HG03565 (cell line): Measurements from ENCODE around the gene RGL3.
"Not testable (repeated sequence)": the region's sequence is repeated elsewhere in the genome, so short reads cannot be mapped to it uniquely, and the experiment has no call there.

Experiments
- ATAC-seq: cut with Tn5 transposase; IDR thresholded peaks from one replicate; pipeline ENCODE4 v1.9.1; 2021; ENCODE audit warnings: mild to moderate bottlenecking, moderate library complexity; ENCODE audit not compliant: unreplicated experiment

The RGL3 gene

DNA sequence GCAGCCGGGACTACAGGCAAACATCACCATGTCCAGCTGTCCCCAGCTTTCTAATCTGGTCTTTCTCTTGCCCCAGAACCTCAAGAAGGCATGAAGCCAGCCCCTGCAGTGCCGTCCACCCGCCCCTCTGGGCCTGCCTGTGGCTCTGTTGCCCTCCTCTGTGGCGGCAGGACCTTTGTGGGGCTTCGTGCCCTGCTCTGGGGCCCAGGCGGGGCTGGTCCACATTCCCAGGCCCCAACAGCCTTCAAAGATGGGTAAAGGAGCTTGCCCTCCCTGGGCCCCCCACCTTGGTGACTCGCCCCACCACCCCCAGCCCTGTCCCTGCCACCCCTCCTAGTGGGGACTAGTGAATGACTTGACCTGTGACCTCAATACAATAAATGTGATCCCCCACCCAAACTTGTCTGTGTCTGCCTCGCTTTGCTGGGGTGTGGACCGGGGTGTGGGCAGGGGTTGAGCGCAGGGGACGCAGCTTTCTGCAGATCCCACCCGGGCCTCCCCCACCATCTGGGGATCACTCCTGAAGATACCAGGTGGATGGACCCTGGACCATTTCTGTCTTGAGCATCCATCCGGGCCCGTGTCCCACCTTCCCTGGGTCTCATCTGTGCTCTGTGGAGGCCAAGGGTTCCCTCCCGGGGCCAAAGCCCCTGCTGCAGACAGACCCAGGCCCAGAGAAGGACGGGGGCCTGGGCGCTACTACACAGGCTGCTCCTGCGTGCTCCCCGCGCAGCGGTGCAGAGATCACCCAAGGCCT lies 31.6 kb upstream of the RGL3 start:
- no peak for ATAC-seq

DNA sequence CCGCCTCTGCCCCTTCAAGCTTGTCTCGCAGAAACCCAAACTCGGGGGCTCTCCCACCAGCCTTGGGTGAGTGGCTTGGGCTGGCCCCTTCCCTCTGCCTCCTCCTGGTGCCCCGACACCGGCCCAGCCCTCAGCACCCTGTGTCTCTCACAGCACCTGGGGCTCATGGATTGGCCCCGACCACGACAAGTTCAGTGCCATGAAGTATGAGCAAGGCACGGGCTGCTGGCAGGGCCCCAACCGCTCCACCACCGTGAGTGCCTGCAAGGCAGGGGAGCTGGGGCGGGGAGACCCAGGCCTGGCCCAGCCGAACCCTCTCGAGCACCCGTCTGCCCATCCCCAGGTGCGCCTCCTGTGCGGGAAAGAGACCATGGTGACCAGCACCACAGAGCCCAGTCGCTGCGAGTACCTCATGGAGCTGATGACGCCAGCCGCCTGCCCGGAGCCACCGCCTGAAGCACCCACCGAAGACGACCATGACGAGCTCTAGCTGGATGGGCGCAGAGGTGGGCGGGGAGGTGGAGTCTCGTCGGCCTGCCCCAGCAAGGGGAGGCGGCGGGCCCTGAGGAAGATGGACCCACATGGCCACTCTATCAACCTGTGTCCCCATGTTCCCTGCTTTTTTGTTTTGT lies 29.9 kb upstream of the RGL3 start:
- no peak for ATAC-seq

DNA sequence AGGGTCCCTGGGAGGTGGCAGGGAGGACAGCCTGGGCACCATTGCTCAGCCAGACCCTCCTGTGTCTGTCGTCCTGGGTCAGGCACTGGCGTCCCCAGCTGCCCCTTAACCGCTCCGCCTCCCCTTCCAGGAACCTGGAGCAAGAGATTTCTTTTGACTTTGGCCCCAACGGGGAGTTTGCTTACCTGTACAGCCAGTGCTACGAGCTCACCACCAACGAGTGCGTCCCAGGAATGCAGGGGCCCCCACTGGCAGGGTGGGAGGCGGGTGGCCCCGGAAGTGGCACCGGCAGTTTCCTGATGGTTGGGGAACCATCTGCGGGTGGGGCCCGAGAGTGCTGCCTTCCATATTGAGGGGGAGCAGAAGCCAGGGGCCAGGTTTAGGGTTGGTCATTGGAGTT lies 29.3 kb upstream of the RGL3 start:
- ATAC-seq, result no peak

DNA sequence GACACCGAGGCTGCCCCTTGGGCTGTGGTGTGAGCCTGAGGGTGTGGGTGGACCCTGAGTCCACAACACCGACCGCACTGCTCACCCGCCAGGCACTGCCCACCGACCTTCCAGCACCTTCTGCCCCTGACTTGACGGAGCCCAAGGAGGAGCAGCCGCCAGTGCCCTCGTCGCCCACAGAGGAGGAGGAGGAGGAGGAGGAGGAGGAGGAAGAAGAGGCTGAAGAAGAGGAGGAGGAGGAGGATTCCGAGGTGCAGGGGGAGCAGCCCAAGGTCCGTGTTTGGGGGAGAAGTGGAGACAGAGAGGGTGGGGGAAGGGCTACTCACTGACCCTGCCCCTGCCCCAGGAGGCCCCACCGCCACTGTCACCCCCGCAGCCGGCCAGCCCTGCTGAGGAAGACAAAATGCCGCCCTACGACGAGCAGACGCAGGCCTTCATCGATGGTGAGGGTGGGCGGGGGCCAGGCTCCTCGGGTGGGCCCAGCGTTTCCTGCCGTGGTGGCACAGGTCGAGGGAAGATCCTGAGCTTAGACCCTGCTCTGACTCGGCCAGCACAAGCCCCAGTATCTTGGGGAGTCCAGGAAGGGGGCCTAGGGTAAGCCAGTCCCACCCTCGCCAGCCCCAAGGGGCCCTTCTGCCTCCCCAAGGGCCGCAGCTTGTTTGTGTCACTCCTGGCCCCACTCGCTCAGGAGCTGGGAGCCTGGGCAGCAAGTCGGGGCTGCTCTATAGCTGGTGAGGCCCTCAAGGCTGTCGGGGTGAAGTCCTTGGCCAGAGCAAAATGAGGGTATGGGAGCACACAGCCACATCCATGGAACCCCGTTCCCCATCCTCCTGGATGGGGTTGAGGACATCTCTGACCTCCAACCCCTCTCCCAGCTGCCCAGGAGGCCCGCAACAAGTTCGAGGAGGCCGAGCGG lies 28.5 kb upstream of the RGL3 start:
- no peak for ATAC-seq

DNA sequence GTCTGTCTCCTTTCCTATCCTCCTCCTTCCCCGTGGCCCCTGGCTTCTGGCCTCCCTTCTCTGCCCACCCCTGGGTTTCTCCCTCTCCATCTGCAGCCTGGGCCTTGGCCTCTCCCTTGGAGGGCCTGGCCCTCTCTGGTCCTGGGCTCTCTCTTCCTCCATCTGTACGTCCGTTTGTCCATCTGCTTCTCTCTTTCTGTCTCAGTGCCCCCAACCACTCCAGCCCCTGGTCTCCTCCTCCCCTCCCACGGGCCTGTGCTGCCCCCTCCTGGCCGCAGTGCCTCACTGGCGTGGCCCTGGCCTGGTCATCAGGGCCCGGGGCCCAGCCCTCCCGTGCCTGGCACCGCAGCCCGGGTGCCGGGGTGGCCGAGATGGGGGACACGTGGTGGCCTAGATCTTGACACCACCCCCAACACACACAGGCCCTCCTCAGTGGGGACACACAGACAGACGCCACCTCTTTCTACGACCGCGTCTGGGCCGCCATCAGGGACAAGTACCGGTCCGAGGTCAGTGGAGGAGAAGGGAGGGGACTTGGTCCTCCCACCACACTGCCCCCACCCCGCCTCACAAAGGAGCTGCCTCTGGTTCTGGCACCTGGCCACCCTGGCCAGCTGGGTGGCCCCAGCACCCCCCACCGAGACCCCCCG lies 27.7 kb upstream of the RGL3 start:
- ATAC-seq, result no peak

DNA sequence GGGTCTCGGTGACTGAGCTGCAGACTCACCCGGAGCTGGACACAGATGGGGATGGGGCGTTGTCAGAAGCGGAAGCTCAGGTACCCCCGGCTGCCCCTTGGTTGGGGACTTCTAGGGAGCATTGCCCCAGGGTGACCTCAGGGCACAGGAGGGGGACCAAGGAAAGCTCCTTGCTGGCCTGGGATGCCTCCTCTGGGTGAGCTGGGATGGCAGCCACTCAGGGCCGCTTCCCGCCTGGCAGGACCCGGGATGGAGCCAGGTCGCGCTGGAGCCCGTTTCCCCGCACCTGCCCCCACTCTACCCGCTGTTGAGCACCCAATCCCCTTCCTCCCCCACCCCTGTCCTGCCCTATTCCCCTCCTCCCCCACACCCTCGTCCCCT lies 27.1 kb upstream of the RGL3 start:
- no peak for ATAC-seq

DNA sequence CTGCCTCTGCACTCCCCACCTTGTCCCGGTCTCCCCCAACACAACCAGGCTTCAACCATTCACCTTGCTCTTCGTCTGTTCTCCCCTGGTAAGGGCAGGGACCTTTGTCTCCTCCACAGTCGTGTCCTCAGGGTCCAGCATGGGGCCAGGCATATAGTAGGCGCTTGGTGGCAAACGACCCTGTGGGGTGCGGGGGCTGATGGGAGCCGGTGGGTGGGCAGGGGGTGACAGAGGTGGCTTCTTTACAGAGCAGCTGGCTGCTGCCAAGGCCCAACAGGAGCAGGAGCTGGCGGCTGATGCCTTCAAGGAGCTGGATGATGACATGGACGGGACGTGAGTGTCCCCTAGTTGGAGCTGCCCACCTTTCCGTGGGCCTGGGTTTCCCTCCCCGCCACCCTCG lies 26.0 kb upstream of the RGL3 start:
- ATAC-seq, result no peak

DNA sequence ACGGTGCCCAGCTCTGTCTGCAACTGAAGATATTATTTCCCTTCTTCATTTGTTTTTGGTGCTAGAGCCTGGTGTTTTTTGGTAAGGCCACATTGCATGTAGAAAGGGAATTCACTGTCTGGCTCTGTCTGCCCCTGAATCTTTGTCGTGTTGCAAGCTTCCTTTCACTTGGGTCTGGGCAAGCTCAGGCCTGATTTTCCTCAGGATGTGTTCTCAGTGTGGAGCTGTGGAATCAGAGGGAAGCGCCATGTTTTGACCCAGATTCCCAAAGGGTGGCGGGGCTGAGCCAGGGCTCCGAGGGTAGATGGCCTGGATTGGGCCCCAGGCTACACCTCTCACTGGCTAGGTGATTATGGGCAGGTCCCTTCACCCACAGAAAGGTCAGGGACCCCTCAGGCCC lies 24.9 kb upstream of the RGL3 start:
- ATAC-seq, result no peak

DNA sequence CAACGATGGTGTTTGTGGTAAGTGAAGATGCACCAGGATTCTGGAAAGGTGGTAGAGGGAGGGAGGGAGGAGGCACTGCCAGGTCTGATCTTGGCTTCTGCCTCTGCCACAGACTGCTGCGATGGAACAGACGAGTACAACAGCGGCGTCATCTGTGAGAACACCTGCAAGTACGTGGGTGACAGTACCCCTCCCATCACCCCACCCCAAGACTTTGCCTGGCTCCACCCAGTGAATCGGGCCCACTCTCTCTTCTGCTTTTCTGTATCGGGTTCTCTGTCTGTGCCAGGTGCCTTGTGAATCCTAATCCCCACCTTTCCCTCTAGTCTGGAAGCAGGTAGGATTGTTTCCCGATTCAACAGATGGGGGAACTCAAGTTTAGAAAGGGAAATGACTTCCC lies 18.8 kb upstream of the RGL3 start:
- ATAC-seq, result no peak

DNA sequence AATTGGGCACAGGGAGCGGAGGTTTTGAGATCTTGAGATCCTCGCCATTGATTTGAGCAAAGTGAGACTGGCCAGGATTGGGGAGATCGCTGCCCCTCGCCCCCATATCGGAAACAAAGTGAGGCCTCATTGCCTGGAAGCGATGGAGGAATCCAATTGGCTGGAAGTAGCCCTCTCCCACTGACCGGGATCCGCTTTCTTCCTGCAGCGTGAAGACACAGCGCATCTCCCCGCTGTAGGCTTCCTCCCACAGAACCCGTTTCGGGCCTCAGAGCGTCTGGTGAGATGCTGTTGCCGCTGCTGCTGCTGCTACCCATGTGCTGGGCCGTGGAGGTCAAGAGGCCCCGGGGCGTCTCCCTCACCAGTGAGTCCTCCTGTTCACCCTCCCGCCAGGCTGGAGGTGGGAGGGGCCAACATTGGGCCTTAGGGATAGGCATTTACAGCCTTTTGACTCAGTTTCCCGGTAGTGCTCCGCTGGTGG lies 16.8 kb upstream of the RGL3 start:
- no peak for ATAC-seq

DNA sequence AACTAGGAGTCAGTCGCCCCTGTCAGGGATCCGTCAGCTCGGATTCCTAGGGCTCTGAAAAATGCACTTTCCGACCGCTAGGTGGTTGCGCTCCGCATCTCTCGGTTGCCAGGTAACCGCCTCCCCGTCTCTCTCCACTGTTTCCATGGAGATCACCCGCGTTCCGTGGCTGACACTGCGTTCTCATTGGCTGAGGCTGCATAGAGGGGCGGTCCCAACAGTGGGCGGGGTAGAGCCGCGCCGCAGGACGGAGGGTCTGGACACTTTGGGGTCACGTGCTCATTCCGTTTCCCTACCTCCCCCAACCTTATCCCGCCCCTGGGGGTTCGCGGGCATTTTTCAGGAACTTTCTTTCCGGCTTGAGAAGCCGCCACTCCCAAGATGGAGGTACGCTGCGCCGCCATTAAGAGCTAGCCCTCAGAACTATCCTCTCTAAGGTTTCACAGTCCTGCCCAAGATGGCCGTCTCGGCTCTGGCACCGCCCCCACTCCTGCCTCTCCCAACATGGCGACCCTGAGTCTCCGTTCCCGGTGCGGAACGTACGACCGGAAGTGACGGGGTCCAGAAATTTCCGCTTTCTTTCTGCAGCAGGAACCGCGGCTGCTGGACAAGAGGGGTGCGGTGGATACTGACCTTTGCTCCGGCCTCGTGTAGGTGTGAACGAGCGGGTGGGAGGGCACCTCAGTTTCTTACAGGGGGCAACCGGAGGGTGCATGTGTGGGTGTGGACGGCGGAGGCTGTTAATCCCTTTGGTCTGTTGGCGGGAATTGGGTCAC lies 16.1 kb upstream of the RGL3 start, which contains the start of the genes ODAD3 and PRKCSH:
TSS of gene ODAD3 (minus strand) at position 65 of the 776 bp plus-strand sequence. CDS start 105 bp downstream, outside the sequence.
TSS of gene PRKCSH (plus strand) at position 579 of the 776 bp plus-strand sequence. CDS start 483 bp downstream, outside the sequence.
- peak; percentile 74 for ATAC-seq

DNA sequence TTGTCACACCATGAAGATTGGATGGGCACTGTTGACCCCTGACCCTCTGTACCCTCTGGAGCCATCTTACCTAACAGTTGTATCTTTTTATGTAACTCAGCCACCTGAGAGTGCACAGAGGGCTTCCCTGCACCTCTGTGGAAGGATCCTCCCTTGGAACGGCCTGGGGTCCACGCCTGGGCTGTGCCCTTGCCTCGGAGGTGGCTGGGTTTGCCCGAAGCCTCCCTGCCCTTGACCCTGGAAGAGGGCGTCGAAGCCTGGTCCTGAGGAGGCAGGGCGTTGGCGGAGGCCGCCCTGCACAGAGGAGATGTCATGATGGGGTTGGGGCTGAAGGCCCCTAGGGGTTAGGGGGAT lies 15.6 kb upstream of the RGL3 start:
- no peak for ATAC-seq

DNA sequence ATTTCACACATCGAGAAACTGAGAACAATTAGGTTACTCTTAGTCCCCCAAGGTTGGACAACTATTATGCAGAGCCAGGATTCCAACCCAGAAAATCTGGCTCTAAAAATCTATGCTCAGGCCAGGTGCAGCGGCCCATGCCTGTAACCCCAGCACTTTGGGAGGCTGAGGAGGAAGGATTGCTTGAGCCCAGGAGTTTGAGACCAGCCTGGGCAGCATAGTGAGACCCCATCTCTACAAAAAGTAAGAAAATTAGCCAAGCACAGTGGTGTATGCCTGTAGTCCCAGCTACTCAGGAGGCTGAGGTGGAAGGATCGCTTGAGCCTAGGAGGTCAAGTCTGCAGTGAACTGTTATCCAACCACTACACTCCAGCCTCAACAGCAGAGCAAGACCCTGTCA lies 14.4 kb upstream of the RGL3 start:
- not testable (repeated sequence) for ATAC-seq

DNA sequence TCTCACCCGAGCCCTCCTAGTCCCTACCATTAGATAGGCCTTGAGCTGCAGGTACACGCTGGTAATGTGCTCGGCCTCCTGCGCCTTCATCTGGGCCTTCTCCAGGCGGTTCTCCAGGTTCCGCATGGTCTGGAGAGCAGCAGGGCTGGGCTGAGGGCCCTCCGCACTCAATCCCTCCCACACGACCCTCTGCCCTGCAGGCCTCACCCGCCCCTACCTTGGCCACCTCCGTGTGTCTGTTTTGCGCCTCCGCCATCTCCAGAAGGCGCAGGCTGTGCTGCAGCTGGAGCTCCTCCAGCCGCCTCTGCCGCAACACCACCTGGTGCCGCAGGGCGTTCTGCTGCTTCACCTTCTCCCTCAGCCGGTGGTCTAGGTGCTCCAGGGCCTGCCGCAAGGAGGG lies 7.5 kb upstream of the RGL3 start:
- ATAC-seq, result no peak

DNA sequence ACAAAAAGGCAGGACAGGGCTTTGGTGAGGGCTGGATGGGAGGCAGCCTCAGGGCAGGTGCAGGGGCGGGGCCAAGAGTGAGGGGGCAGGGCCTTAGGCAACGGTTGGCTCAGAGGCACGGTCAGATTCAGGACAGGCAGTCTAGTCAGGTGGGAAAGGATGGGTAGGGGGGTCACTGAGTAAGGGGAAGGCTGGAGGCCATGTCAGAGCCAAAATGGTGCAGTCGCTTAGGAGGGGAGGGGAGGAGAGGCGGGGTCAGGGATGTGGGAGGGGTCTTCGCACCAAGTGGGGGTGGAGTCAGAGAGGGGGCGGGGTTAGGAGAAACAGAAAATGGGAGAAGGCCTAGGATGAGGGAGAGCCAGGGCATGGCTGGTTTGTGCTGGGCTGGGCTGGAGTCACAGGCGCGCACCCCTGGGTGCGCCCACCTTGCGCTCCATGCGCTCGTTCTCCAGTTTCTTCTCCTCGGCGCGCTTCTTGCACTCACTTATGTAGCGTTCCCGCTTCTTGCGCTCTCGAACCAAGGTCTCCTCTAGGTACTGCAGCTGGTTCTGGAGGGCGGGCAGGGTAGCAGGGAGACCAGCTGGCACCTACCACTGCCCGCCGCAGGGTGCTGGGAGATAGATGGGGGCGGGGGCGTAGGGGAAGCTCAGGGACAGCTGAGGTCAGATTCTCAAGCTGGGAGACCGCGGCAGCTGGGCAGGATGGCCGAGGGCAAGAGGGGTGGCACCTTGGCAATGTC lies 6.8 kb upstream of the RGL3 start:
- no peak for ATAC-seq

DNA sequence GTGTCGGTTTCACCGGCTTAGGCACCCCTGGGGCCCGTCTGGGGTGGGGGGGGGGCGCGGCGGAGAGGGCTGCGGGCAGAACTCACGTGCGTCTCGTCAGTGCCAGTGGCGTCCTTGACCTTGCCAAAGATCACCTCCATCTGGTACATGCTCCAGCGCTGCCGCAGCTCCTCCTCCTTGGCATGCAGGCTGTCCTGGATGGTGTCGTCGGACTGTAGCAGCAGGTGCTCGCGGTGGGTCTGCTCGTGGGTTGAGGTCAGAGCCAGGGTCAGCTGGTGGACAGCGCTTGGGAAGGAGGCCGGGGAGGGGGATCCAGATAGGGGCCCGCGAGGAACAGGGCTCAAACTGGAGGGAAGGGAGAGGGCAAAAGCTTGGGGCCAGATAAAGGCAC lies 4.7 kb upstream of the RGL3 start:
- no peak for ATAC-seq

DNA sequence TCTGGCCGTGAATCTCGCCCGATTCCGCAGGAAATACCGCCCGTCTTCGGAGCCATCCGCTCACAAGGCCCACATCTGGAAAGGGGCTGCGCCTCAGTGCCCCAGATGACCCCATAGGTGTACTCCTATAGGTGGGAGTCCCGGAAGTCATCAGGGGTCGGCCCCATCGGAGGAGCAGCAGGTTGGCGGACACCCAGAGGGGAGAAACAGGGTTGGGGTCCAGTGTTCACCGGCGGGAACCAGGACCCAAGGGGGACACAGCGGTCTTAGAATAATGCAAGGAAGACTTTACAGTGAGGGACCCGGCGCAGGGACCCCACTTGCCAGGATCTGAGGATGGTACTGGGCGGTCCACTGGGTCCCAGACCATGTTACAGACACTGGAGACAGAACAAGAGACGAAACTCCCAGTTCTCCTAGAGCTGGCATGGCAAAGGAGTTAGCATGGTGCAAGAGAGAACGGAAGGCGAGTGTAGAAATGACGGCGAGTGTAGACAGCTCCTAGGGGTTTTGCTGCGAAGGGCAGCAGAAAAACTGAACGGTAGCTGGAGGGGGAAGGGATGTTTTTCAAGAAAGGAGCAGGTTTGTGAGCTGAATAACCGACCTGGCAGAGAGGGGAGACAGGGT lies 4.2 kb upstream of the RGL3 start:
- ATAC-seq, result no peak

DNA sequence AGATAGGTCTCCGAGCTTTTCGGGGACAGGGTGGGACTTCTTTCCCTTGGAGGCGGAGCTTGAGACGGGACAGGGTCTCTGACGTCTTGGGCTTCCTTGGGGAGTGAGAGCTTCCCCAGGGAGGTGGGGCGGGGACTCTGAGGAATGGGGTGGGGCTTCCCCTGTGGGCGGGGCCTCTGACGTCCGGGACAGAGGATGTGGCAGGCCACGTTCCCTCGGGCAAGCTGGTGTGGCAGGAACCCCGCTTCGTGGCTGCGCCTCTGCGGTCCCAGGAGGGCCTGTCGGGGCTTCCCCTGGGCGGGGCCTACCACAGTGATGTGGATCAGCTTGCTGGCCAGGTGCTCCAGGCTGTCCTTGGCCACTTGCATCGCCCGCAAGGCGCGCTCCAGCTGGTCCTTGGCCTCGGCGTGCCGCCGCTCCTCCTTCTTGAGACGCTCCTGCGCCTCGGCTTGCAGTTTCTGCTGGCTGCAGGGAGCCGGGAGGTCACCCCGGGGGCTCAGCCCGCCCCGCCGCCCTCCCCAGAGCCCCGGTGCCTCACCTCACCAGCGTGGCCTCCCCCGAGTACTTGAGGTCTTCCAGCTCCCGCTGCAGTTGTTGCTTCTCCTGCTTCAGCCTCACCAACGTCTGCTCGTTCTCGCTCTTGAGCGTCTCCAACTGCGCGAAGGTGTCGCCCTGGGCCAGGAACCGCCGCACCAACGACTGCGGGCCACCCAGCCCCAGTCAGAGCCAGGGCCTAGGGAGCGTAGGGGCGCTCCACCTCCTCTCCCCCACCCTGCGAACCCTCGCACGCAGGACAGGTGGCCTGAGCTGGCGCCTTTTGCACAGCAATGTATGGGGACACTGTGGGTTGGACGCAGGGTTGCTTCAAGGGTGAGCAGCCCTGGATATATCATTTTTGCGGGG lies 3.3 kb upstream of the RGL3 start:
- peak; percentile 46 for ATAC-seq
